Right cardiac atrium (tissue), 5 donors: ENCODE data around the gene RPRD1A. TPM values are rescaled to one million over a fixed set of nuclear protein-coding genes. Genes with fewer than 3 reads are reported as not detected.

ENCODE experiments used
- ATAC-seq, 2 donors: fragments of 200-7000 bp; cut with Tn5 transposase; one replicate each; pipeline versions ENCODE4 v1.8.0 to v1.9.1; 2020; ENCODE audit warnings: moderate library complexity in 2 of 2, mild to moderate bottlenecking in 1 of 2
- DNase-seq, 3 donors: peaks; one replicate each; pipeline ENCODE4 v3.0.0-alpha.2; 2020
- H3K27ac ChIP-seq: one replicate; pipeline ENCODE4 v1.5.1; 2013; ENCODE audit warnings: mild to moderate bottlenecking, low read length, control low read depth, moderate library complexity
- H3K27me3 ChIP-seq: one replicate; pipeline ENCODE4 v1.6.1; 2013; ENCODE audit not compliant: control insufficient read depth, insufficient read depth
- H3K4me1 ChIP-seq: one replicate; pipeline ENCODE4 v1.6.1; 2013; ENCODE audit warnings: low read length; ENCODE audit not compliant: control insufficient read depth, insufficient read depth
- H3K4me3 ChIP-seq: one replicate; pipeline ENCODE4 v1.5.1; 2013; ENCODE audit warnings: low read length, control low read depth
- H3K9me3 ChIP-seq: one replicate; pipeline ENCODE4 v1.6.1; 2013; ENCODE audit warnings: low read length; ENCODE audit not compliant: control insufficient read depth
- WGBS: extraction: QIAGEN DNeasy Blood & Tissue Kit; methylation state at CpG from one replicate; pipeline ENCODE4 v1.1.7; 2013; 5-methylcytosine and 5-hydroxymethylcytosine counted together
- intact Hi-C, 4 donors: fragments of 100-400 bp; cut with DNase I; formaldehyde crosslinking; loops; one replicate each; pipeline versions ENCODE4 v1.11.0 to v1.14.0; 2022 to 2023
- polyA plus RNA-seq: library from polyadenylated mRNA; stranded (reverse); fragments of 200-250 nt; gene quantifications from one replicate; pipeline ENCODE4 v1.2.3, GENCODE V29; 2013
- total RNA-seq, 4 donors: library from RNA; stranded (reverse); fragmentation: NEBNext Ultra II Directional; extraction: Animal tissue kit (Norgen Biotek cat#: 25700); gene quantifications; one replicate each; pipeline ENCODE4 v1.2.1, GENCODE V29; 2021
- donor health status: healthy with polysubstance abuse.
- donor health status: DM: no; HTN: yes; CAD: no.
- donor health status: DM: no; HTN: no; CAD: no.
- donor health status: DM: no; HTN: yes; CAD: no; lungs with severe emphysema.
- donor health status: DM: yes; HTN: yes; CAD: no.

Gene RPRD1A
- total and polyA plus RNA-seq, 5 donors, result 23.7 to 51.0 (median 45.5) TPM

DNA sequence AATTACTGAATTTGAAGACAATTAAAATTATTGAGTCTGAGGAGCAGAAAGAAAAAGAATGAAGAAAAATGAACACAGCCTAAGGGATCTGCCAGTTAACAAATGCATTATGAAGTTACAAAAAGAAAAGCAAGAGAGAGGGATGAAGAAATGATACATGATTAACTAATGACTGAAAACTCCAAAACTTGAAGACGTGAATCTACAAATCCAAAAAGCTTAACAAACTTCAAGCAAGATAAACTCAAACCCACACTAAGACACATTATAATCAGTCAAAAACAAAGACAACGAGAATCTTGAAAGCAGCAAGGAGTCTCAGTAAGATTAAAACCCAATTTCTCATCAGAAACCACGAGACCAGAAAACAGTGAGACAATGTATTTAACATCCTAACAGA lies 15.6 kb downstream of the RPRD1A start:
- Histone ChIP-seq H3K27me3 (no peaks in the 10 kb centered on the region), H3K4me3 (no peak overlapping the region), H3K27ac (no peak overlapping the region), H3K4me1 (peaks cover 3% of the 10 kb centered on the region), H3K9me3 (no peaks in the 10 kb centered on the region)
- intact Hi-C loops, result no loop called here
- DNase-seq, result no peak
- 98% methylated on average over 3 of the region's 3 CpGs for WGBS
- ATAC-seq, result no peak

DNA sequence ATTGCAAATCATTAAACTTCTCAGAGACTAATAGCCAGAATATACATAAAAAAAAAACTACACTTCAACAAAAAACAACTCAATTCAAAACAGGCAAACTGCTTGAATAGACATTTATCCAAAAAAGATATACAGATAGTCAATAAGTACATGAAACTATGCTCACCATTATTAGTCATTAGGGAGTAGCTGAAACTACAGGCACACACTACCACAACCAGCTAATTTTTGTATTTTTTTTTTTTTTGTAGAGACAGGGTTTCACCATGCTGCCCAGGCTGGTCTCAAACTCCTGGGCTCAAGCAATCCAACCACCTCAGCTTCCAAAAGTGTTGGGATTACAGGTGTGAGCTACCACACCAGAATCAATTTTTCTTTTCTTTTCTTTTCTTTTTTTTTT lies 16.9 kb downstream of the RPRD1A start:
- H3K27me3 ChIP-seq, result no peaks in the 10 kb centered on the region
- no peak for DNase-seq
- no peak for ATAC-seq
- intact Hi-C loops, result no loop called here
- peaks cover 3% of the 10 kb centered on the region for H3K4me1 ChIP-seq
- no peak overlapping the region for H3K27ac ChIP-seq
- no peaks in the 10 kb centered on the region for H3K9me3 ChIP-seq
- no peak overlapping the region for H3K4me3 ChIP-seq

DNA sequence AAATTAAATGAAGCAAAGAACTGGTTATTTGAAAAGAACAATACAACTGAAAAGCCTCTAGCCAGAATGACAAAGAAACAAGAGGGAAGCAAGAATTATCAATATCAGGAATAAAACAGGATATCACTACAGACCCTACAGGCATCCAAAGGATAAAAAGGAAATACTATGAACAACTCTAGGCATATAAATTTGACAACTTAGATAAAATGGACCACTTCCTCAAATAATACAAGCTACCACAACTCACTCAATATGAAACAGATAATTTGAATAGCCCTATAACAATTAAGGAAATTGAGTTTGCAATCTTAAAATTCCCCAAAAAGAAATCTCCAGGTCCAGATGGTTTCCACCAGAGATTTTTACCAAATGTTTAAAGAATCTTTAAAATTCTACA lies 19.8 kb downstream of the RPRD1A start:
- Histone ChIP-seq H3K4me1 (no peaks in the 10 kb centered on the region), H3K4me3 (no peak overlapping the region), H3K9me3 (no peaks in the 10 kb centered on the region), H3K27ac (no peak overlapping the region), H3K27me3 (no peaks in the 10 kb centered on the region)
- DNase-seq (no peak), ATAC-seq (no peak)
- intact Hi-C loops, result no loop called here

DNA sequence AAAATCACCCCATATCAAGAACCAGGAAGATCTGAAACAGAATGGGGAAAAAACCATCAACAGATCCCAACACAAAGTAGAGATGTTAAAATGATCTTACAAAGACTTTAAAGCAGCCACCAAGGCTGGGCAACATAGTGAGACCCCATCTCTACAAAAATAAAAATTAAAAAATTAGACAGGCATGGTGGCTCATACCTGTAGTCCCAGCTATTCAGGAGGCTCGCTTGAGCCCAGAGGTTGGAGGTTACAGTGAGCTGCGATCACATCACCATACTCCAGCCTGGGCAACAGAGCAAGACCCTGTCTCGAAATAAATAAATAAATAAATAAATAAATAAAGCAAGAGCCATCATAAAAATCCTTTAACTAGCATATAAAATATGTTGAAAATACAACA lies 20.5 kb downstream of the RPRD1A start:
- intact Hi-C loops, result no loop called here
- H3K4me3 ChIP-seq, result no peak overlapping the region
- H3K9me3 ChIP-seq, result no peaks in the 10 kb centered on the region
- peaks cover 2% of the 10 kb centered on the region for H3K4me1 ChIP-seq
- WGBS, result 98% methylated on average over 3 of the region's 3 CpGs
- H3K27me3 ChIP-seq, result no peaks in the 10 kb centered on the region
- DNase-seq, result no peak
- no peak for ATAC-seq
- H3K27ac ChIP-seq, result no peak overlapping the region

DNA sequence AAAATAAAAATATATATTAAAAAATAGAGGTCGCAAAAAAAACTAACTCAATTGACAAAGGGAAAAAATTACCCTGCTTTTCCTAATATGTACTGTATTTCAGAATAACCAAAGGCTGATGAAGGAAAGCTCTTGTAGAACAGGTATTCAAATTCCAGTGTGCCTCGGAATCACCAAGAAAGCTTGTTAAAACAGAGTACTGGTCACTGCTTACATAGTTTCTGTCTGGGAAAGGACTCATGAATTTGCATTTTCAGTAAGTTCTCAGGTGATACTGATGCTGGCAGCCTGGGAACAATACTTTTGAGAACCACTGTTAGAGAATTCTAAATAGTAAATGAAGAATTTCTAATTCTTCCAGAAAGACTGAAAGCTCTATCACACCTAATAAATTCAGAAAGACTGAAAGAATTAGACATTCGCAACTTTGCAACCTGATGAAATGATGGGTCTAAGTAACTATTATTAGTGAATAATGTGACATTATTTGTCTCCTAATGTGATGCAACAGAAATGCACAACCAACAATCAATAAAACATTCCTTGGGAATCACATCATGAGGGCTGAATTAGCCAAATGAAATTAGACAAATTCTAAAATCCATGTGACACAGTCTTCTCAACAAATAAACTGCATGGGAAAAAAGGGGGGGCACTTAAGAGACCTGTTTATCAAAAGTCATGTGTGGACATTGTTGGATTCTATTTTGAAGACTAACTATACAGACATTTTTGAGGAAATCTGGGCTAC lies 21.9 kb downstream of the RPRD1A start:
- DNase-seq (no peak), ATAC-seq (no peak)
- H3K27ac ChIP-seq, result no peak overlapping the region
- intact Hi-C loops, result no loop called here
- WGBS, result 62% methylated on average over 3 of the region's 3 CpGs
- H3K4me1 ChIP-seq, result peaks cover 5% of the 10 kb centered on the region
- H3K27me3 ChIP-seq, result no peaks in the 10 kb centered on the region
- H3K4me3 ChIP-seq, result no peak overlapping the region
- H3K9me3 ChIP-seq, result no peaks in the 10 kb centered on the region

DNA sequence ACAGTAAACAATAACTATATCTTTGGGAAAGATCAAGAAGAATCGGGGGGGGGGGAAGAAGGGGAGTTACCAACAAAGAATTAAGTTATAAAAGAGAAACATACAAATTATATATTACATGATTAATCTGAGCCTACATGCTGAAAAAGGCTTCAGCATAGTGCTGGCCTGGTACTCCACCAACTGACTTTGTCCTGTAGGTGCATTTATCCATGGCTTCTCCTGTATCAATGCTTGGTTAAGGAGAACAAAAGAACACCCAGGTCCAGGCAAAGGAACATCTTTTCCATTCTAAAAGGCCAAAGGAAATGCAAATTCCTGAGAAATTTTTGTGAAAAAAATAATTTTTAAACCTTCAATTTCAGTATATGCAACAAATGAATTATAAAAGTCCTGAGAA lies 24.2 kb downstream of the RPRD1A start:
- no peaks in the 10 kb centered on the region for H3K27me3 ChIP-seq
- intact Hi-C loops, result no loop called here

DNA sequence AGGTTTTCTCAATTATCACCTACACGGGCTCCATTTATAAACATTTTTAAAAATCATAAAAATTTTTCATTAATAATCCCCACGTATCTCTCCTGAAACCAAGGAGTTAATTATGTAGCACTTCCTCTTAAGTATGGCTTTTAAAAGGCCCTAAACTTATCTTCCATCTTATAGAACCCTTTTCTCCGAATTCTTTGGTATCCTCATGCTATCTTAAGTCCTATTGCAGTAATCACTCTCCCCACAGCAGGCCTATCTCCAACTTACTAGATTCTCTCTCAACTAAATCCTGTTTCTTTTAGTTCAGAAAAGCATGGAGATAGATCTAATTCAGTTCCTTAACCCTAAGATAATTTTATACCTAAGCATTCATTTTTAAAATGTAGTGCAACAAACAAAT lies 26.2 kb downstream of the RPRD1A start:
- Histone ChIP-seq H3K4me1 (peaks cover 5% of the 10 kb centered on the region), H3K27me3 (no peaks in the 10 kb centered on the region), H3K4me3 (no peak overlapping the region), H3K27ac (no peak overlapping the region), H3K9me3 (peaks cover 2% of the 10 kb centered on the region)
- intact Hi-C loops, result no loop called here
- DNase-seq (no peak), ATAC-seq (no peak)
- WGBS, result 79% methylated on average over 3 of the region's 3 CpGs

More for the DNA sequence above, 24.2 kb downstream of the RPRD1A start:
- Histone ChIP-seq H3K4me1 (peaks cover 5% of the 10 kb centered on the region), H3K27ac (no peak overlapping the region), H3K4me3 (no peak overlapping the region), H3K9me3 (peaks cover 1% of the 10 kb centered on the region)
- 88% methylated on average over 1 of the region's 1 CpG for WGBS
- no peak for ATAC-seq
- DNase-seq, result no peak

DNA sequence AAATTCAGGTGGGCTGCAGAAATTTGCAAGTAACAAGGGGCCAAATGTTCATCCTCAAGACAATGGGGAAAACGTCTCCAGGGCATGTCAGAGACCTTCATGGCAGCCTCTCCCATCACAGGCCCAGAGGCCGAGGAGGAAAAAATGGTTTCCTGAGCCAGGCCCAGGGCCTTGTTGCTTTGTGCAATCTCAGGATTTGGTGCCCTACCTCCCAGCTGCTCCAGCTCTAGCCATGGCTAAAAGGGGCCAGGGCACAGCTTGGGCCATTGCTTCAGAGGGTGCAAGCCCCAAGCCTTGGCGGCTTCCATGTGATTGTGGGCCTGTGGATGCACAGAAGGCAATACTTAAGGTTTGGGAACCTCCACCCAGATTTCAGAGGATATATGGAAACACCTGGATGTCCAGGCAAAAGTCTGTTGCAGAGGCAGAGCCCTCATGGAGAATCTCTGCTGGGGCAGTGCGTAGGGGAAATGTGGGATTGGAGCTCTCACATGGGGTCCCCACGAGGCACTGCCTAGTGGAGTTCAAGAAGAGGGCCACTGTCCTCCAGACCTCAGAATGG lies 29.2 kb downstream of the RPRD1A start:
- no peaks in the 10 kb centered on the region for H3K27me3 ChIP-seq
- no peak for ATAC-seq
- H3K9me3 ChIP-seq, result peaks cover 2% of the 10 kb centered on the region
- DNase-seq, result no peak
- no peak overlapping the region for H3K4me3 ChIP-seq
- intact Hi-C loops, result no loop called here
- peaks cover 5% of the 10 kb centered on the region for H3K4me1 ChIP-seq
- 99% methylated on average over 5 of the region's 5 CpGs for WGBS
- no peak overlapping the region for H3K27ac ChIP-seq

DNA sequence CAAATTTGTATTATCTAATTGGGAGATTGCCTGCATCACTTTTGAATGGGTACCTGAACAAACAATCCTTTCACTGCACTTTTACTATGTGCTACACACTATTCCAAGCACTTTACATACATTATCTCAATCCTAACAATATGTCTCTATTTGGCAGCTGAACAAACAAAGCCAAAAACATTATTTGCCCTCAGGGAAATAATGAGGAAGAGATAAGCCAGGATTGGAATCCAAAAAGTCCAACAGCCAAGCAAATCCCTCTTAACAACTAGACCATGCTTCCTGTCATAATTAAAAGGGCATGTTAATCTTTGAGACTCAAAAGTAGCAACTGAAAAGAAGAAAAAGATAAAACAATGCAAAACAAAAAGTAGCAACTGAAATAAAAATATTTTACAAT lies 32.1 kb downstream of the RPRD1A start:
- H3K27me3 ChIP-seq, result no peaks in the 10 kb centered on the region
- H3K4me3 ChIP-seq, result no peak overlapping the region
- DNase-seq (no peak), ATAC-seq (no peak)
- H3K27ac ChIP-seq, result no peak overlapping the region
- H3K4me1 ChIP-seq, result no peaks in the 10 kb centered on the region
- intact Hi-C loops, result no loop called here
- H3K9me3 ChIP-seq, result peaks cover 2% of the 10 kb centered on the region

DNA sequence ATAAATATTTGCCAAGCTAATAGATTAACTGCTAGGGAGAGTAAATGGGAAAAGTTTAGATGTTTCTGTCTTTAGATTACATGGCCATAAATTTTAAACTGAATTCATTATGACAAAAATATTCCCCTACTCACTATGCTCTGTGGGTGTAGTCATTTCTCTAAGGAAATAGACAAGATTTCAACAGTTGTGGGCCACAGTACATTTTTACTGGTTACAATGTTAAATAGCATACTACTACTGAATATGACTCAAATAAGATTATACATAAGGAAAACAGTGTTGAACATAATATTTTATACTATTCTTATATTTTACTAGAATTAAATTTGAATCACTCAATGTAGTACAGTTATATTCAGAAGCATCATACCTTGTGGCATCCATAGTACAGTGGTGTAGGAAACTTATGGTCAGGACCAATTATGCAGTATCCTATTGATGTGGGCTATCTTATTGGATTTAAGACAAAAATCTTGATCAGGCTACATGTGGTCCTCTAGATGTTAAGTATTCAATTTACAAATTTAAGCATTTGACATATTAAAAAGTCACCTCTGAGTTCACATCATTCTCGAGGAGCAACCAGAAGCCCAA lies 33.0 kb downstream of the RPRD1A start:
- 99% methylated on average over 1 of the region's 1 CpG for WGBS
- ATAC-seq, result no peak
- no peak for DNase-seq
- intact Hi-C loops, result no loop called here
- H3K27ac ChIP-seq, result no peak overlapping the region
- H3K9me3 ChIP-seq, result peaks cover 2% of the 10 kb centered on the region
- no peak overlapping the region for H3K4me3 ChIP-seq
- H3K4me1 ChIP-seq, result no peaks in the 10 kb centered on the region
- no peaks in the 10 kb centered on the region for H3K27me3 ChIP-seq

DNA sequence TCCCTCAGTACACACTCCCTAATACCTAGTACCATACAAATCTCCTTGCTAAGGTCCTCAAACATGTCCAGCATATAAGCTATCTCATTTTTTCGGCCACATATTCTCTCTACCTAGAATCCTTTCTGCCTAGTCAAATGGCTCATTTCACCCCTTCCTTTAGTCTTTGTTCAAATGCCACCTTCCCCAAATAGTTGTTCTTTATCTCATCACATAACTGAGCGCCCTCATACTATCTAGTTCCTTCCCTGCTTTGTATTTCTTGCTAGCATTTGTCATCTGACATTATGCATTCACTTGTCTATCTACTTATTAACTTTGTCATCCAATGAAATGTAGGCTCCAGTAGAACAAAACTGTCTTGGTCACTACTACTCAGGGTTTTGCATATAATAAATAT lies 35.5 kb downstream of the RPRD1A start:
- Histone ChIP-seq H3K27ac (no peak overlapping the region), H3K4me3 (no peak overlapping the region), H3K27me3 (no peaks in the 10 kb centered on the region), H3K4me1 (no peaks in the 10 kb centered on the region), H3K9me3 (no peaks in the 10 kb centered on the region)
- no peak for DNase-seq
- 84% methylated on average over 2 of the region's 2 CpGs for WGBS
- ATAC-seq, result no peak
- intact Hi-C loops, result no loop called here
